ENCODE data around the gene KIF13A.

GRCh38 chr6:17886891-17887290, 100.5 kb downstream of the KIF13A start:
- TF ChIP-seq POLR2A (IDR thresholded peaks at IDR 0.05; ENCODE audit: low read depth, low read length), result no peak
- TF ChIP-seq TAF1 (IDR thresholded peaks at IDR 0.05; ENCODE audit: borderline replicate concordance, low read depth, low read length), result no peak
- TF ChIP-seq POLR2AphosphoS5 (IDR thresholded peaks at IDR 0.05; ENCODE audit: low read depth, low read length), result no peak

Measured in GM12892 (cell line).